ENCODE results near the gene MMP10. TPM values are rescaled to one million over a fixed set of nuclear protein-coding genes. Genes with fewer than 3 reads are reported as not detected.

MMP10 gene
- total and polyA plus RNA-seq, 2 of the 8 experiments (the other 6 are each of a cell fraction or from before 2014, with no cell fraction given) = 0.03 to 0.17 TPM

DNA sequence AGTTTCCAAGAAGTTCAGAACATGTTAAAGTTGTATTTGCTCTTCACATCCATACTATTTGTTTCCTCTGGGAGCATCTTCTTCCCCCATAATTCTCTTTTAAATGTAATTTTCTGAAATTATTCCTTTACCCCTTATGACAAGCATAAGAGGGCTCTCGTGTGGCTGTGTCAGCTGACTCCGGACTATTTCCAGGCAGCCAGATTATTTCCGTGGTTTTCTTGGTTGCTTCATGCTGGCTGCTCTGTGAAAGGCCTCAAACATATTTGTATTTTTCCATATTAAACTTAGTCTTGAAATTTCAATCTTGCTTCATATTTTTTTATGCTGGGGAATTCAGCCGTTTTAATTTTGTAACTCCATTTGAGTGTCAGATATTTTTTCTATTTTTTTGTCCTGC, 20.3 kb upstream of the MMP10 start (continued):
- TF ChIP-seq SAP30 (IDR thresholded peaks at IDR 0.05; ENCODE audit: insufficient read depth, insufficient replicate concordance, low read length) = no peak
- no peak for TF ChIP-seq HDAC2 (IDR thresholded peaks at IDR 0.05; ENCODE audit: borderline replicate concordance in 1 of 2, low read depth in 2 of 2, low read length in 2 of 2)
- no peak for TF ChIP-seq YY1 (IDR thresholded peaks at IDR 0.05; ENCODE audit: low read depth, low read length)
- TF ChIP-seq MAX (IDR thresholded peaks at IDR 0.05) = no peak
